Neural cell (in vitro differentiated cells): Measurements from ENCODE around the gene ALDH16A1. TPM values are rescaled to one million over a fixed set of nuclear protein-coding genes. Genes with fewer than 3 reads are reported as not detected.

Experiments used
- H2AFZ ChIP-seq: fragments of 200-600, 300-800 bp; sonication (generic), shearing (Covaris generic); 2 replicates; pipeline ENCODE4 v1.6.0; 2014; ENCODE audit warnings: low read depth, mild to moderate bottlenecking, antibody characterized with exemption, low read length, moderate library complexity
- H3F3A ChIP-seq: fragments of 200-600 bp; shearing (Covaris generic); 2 replicates; pipeline ENCODE4 v1.6.1; 2016; ENCODE audit warnings: mild to moderate bottlenecking, moderate library complexity, mixed read lengths, antibody characterized with exemption, low read length; ENCODE audit not compliant: insufficient read depth, poor library complexity, severe bottlenecking
- H3K27ac ChIP-seq: fragments of 200-600, 300-800 bp; sonication (generic), shearing (Covaris generic); 2 replicates; pipeline ENCODE4 v1.5.1; 2014; ENCODE audit warnings: mild to moderate bottlenecking, low read length, moderate library complexity
- H3K27me3 ChIP-seq: fragments of 300-800, 200-600 bp; sonication (generic), shearing (Covaris generic); 2 replicates; pipeline ENCODE4 v1.6.0; 2014; ENCODE audit warnings: mild to moderate bottlenecking, low read depth, low read length, moderate library complexity; ENCODE audit not compliant: insufficient read depth
- H3K36me3 ChIP-seq: fragments of 300-800, 200-600 bp; sonication (generic), shearing (Covaris generic); 2 replicates; pipeline ENCODE4 v1.5.1; 2014; ENCODE audit warnings: mild to moderate bottlenecking, antibody characterized with exemption, low read length, moderate library complexity; ENCODE audit not compliant: insufficient read depth
- H3K4me2 ChIP-seq: fragments of 300-800, 200-600 bp; sonication (generic), shearing (Covaris generic); 2 replicates; pipeline ENCODE4 v1.6.0; 2014; ENCODE audit warnings: mild to moderate bottlenecking, low read length
- H3K4me3 ChIP-seq: fragments of 300-800, 200-600 bp; sonication (generic), shearing (Covaris generic); 2 replicates; pipeline ENCODE4 v1.5.1; 2014; ENCODE audit warnings: mild to moderate bottlenecking, low read length, moderate library complexity
- H3K79me2 ChIP-seq: fragments of 200-600 bp; shearing (Covaris generic); replicated peaks from 2 replicates; pipeline ENCODE4 v1.6.0; 2014; ENCODE audit warnings: mild to moderate bottlenecking, low read length, moderate library complexity; ENCODE audit not compliant: insufficient read depth
- H3K9ac ChIP-seq: fragments of 300-800, 200-600 bp; sonication (generic), shearing (Covaris generic); 2 replicates; pipeline ENCODE4 v1.6.1; 2016; ENCODE audit warnings: mild to moderate bottlenecking, low read length, mixed read lengths
- H3K9me2 ChIP-seq: fragments of 200-600 bp; shearing (Covaris generic); 2 replicates; pipeline ENCODE4 v1.6.1; 2016; ENCODE audit warnings: mild to moderate bottlenecking, low read length, mixed read lengths; ENCODE audit not compliant: insufficient read depth
- H3K9me3 ChIP-seq: fragments of 200-600, 300-800 bp; sonication (generic), shearing (Covaris generic); 2 replicates; pipeline ENCODE4 v1.6.1; 2016; ENCODE audit warnings: mild to moderate bottlenecking, mixed run types, low read length, moderate library complexity, mixed read lengths
- H4K20me1 ChIP-seq: fragments of 200-600 bp; shearing (Covaris generic); 2 replicates; pipeline ENCODE4 v1.6.1; 2016; ENCODE audit warnings: mild to moderate bottlenecking, mixed run types; ENCODE audit not compliant: insufficient read depth
- CTCF ChIP-seq: fragments of 450-650 bp; IDR thresholded peaks from 2 replicates; pipeline ENCODE4 v1.5.1; 2014; ENCODE audit warnings: antibody characterized with exemption, mild to moderate bottlenecking, moderate library complexity; ENCODE audit not compliant: poor library complexity, severe bottlenecking
- EP300 ChIP-seq: fragments of 450-650 bp; conservative IDR thresholded peaks from 2 replicates; pipeline ENCODE4 v1.6.1; 2014; ENCODE audit warnings: antibody characterized with exemption, mild to moderate bottlenecking, moderate library complexity; ENCODE audit not compliant: poor library complexity, severe bottlenecking
- EZH2 ChIP-seq: fragments of 200-600, 300-800 bp; shearing (Covaris generic), sonication (generic); IDR thresholded peaks from 2 replicates; pipeline ENCODE4 v1.6.1; 2014; ENCODE audit warnings: antibody characterized with exemption, low read length, borderline replicate concordance, mild to moderate bottlenecking; ENCODE audit not compliant: insufficient read depth, poor library complexity, severe bottlenecking
- MXI1 ChIP-seq: fragments of 450-650 bp; conservative IDR thresholded peaks from 2 replicates; pipeline ENCODE4 v1.6.1; 2014; ENCODE audit warnings: antibody characterized with exemption, mild to moderate bottlenecking; ENCODE audit not compliant: poor library complexity, severe bottlenecking
- POLR2AphosphoS5 ChIP-seq: IDR thresholded peaks from 2 replicates; pipeline ENCODE4 v1.6.1; 2012
- RAD21 ChIP-seq: fragments of 450-650 bp; conservative IDR thresholded peaks from 2 replicates; pipeline ENCODE4 v1.6.1; 2014; ENCODE audit warnings: antibody characterized with exemption, mild to moderate bottlenecking, moderate library complexity
- REST ChIP-seq: IDR thresholded peaks from 2 replicates; pipeline ENCODE4 v1.6.1; 2012; ENCODE audit warnings: borderline replicate concordance
- SMC3 ChIP-seq: fragments of 450-650 bp; conservative IDR thresholded peaks from 2 replicates; pipeline ENCODE4 v1.6.1; 2014; ENCODE audit warnings: antibody characterized with exemption, mild to moderate bottlenecking, moderate library complexity; ENCODE audit not compliant: poor library complexity
- TAF1 ChIP-seq: IDR thresholded peaks from 2 replicates; pipeline ENCODE4 v1.6.1; 2012; ENCODE audit warnings: low read depth
- polyA plus RNA-seq: library from polyadenylated mRNA; depleted of rRNA; stranded (reverse); fragments of >200 nt; gene quantifications from 2 replicates; pipeline ENCODE4 v1.2.3, GENCODE V29; 2014

ALDH16A1 gene
- polyA plus RNA-seq, 1 donor from 2014 or later = 13.5 TPM

- no peak overlapping the region for H3K27ac ChIP-seq
- H2AFZ ChIP-seq = no peak overlapping the region
- H3K79me2 ChIP-seq = no peaks in the 10 kb centered on the region
- H3K9ac ChIP-seq = no peak overlapping the region
- TF ChIP-seq TAF1 (no peak), POLR2AphosphoS5 (no peak), REST (no peak), RAD21 (no peak), EP300 (no peak), CTCF (no peak), MXI1 (no peak), EZH2 (no peak), SMC3 (no peak)
- H3K4me2 ChIP-seq = no peak overlapping the region
- no peaks in the 10 kb centered on the region for H3F3A ChIP-seq
- no peaks in the 10 kb centered on the region for H3K9me2 ChIP-seq
- no peaks in the 10 kb centered on the region for H4K20me1 ChIP-seq
- H3K4me3 ChIP-seq = peak overlapping the region; percentile 77
- peaks cover 59% of the 10 kb centered on the region for H3K27me3 ChIP-seq
- no peaks in the 10 kb centered on the region for H3K36me3 ChIP-seq
- H3K9me3 ChIP-seq = no peaks in the 10 kb centered on the region
These were observed 10.7 kb upstream of the ALDH16A1 start for GRCh38 chr19:49442354-49442753.

- Histone ChIP-seq H3K4me2 (peak overlapping the region; percentile 23), H4K20me1 (no peaks in the 10 kb centered on the region), H2AFZ (peak overlapping the region; percentile 40), H3K9me3 (no peaks in the 10 kb centered on the region), H3K27me3 (peaks cover 54% of the 10 kb centered on the region), H3K9me2 (no peaks in the 10 kb centered on the region), H3K79me2 (no peaks in the 10 kb centered on the region), H3K9ac (peak overlapping the region; percentile 33), H3K4me3 (peak overlapping the region; percentile 77), H3K27ac (no peak overlapping the region), H3F3A (no peaks in the 10 kb centered on the region), H3K36me3 (no peaks in the 10 kb centered on the region)
- no peak for TF ChIP-seq RAD21
- TF ChIP-seq REST = no peak
- no peak for TF ChIP-seq TAF1
- no peak for TF ChIP-seq EZH2
- TF ChIP-seq CTCF = no peak
- no peak for TF ChIP-seq POLR2AphosphoS5
- TF ChIP-seq EP300 = no peak
- TF ChIP-seq MXI1 = no peak
These were observed 10.2 kb upstream of the ALDH16A1 start for GRCh38 chr19:49442771-49443365.
